H9 (cell line): ENCODE results near the gene PTPRK. TPM values are rescaled to one million over a fixed set of nuclear protein-coding genes. Genes with fewer than 3 reads are reported as not detected.

Experiments
- DNase-seq: peaks from one replicate; pipeline ENCODE4 v3.0.0-alpha.2; 2017
- H2AFZ ChIP-seq: one replicate; pipeline ENCODE4 v1.6.1; 2013; ENCODE audit warnings: mild to moderate bottlenecking, low read length, control low read depth, moderate library complexity
- H2AK5ac ChIP-seq: 2 replicates; pipeline ENCODE4 v1.6.1; 2013; ENCODE audit warnings: low read length, control low read depth, mixed read lengths; ENCODE audit not compliant: insufficient read length
- H2BK120ac ChIP-seq: one replicate; pipeline ENCODE4 v1.6.1; 2013; ENCODE audit warnings: low read depth, mild to moderate bottlenecking, low read length, control low read depth, inconsistent platforms; ENCODE audit not compliant: poor library complexity, severe bottlenecking
- H2BK12ac ChIP-seq: 2 replicates; pipeline ENCODE4 v1.6.1; 2013; ENCODE audit warnings: low read length, control low read depth, mixed read lengths, low read depth; ENCODE audit not compliant: insufficient read length
- H2BK15ac ChIP-seq: 2 replicates; pipeline ENCODE4 v1.6.1; 2013; ENCODE audit warnings: low read depth, low read length, control low read depth
- H2BK20ac ChIP-seq: one replicate; pipeline ENCODE4 v1.6.1; 2013; ENCODE audit warnings: low read depth, mild to moderate bottlenecking, low read length, control low read depth, inconsistent platforms; ENCODE audit not compliant: poor library complexity, severe bottlenecking
- H2BK5ac ChIP-seq: 2 replicates; pipeline ENCODE4 v1.6.1; 2013; ENCODE audit warnings: low read length, control low read depth, mixed read lengths; ENCODE audit not compliant: insufficient read length
- H3K14ac ChIP-seq: 2 replicates; pipeline ENCODE4 v1.6.1; 2013; ENCODE audit warnings: low read length, control low read depth; ENCODE audit not compliant: insufficient read depth
- H3K18ac ChIP-seq: 2 replicates; pipeline ENCODE4 v1.6.1; 2013; ENCODE audit warnings: low read depth, mild to moderate bottlenecking, mixed read lengths, low read length, control low read depth; ENCODE audit not compliant: insufficient read length
- H3K23ac ChIP-seq: 2 replicates; pipeline ENCODE4 v1.6.1; 2013; ENCODE audit warnings: low read length, control low read depth, mixed read lengths, low read depth; ENCODE audit not compliant: insufficient read length
- H3K23me2 ChIP-seq: 2 replicates; pipeline ENCODE4 v1.6.1; 2013; ENCODE audit warnings: low read depth, mild to moderate bottlenecking, mixed read lengths, low read length, control low read depth; ENCODE audit not compliant: insufficient read length, poor library complexity, severe bottlenecking
- H3K27ac ChIP-seq: 2 replicates; pipeline ENCODE4 v1.5.1; 2013; ENCODE audit warnings: low read length, control low read depth, mixed read lengths, low read depth; ENCODE audit not compliant: insufficient read length
- H3K27me3 ChIP-seq: 2 replicates; pipeline ENCODE4 v1.6.1; 2013; ENCODE audit warnings: low read length, control low read depth, inconsistent platforms; ENCODE audit not compliant: insufficient read depth
- H3K4ac ChIP-seq: 2 replicates; pipeline ENCODE4 v1.6.1; 2013; ENCODE audit warnings: low read depth, mild to moderate bottlenecking, control low read depth, inconsistent platforms, low read length, moderate library complexity
- H3K4me1 ChIP-seq: 2 replicates; pipeline ENCODE4 v1.6.1; 2013; ENCODE audit warnings: low read length, control low read depth, inconsistent platforms; ENCODE audit not compliant: insufficient read depth
- H3K4me2 ChIP-seq: 2 replicates; pipeline ENCODE4 v1.6.1; 2013; ENCODE audit warnings: low read length, control low read depth, mixed read lengths; ENCODE audit not compliant: insufficient read length, insufficient read depth
- H3K56ac ChIP-seq: 2 replicates; pipeline ENCODE4 v1.6.1; 2013; ENCODE audit warnings: low read depth, mild to moderate bottlenecking, mixed read lengths, low read length, control low read depth; ENCODE audit not compliant: insufficient read length
- H3K79me1 ChIP-seq: 2 replicates; pipeline ENCODE4 v1.6.1; 2013; ENCODE audit warnings: low read depth, mild to moderate bottlenecking, moderate library complexity, low read length, control low read depth, inconsistent platforms; ENCODE audit not compliant: insufficient read depth, poor library complexity, severe bottlenecking
- H3K79me2 ChIP-seq: 2 replicates; pipeline ENCODE4 v1.6.1; 2013; ENCODE audit warnings: low read length, control low read depth, inconsistent platforms; ENCODE audit not compliant: insufficient read depth
- H3K9ac ChIP-seq: 2 replicates; pipeline ENCODE4 v1.6.1; 2013; ENCODE audit warnings: low read length, control low read depth, mixed read lengths; ENCODE audit not compliant: insufficient read length; ENCODE audit errors: extremely low read depth
- H3K9me3 ChIP-seq: one replicate; pipeline ENCODE4 v1.6.1; 2013; ENCODE audit warnings: low read depth, low read length, inconsistent platforms; ENCODE audit not compliant: control insufficient read depth
- H3T11ph ChIP-seq: one replicate; pipeline ENCODE4 v1.6.1; 2013; ENCODE audit warnings: mild to moderate bottlenecking, low read length, control low read depth, inconsistent platforms
- H4K20me1 ChIP-seq: one replicate; pipeline ENCODE4 v1.6.1; 2013; ENCODE audit not compliant: control insufficient read depth, insufficient read length, insufficient read depth
- H4K5ac ChIP-seq: 2 replicates; pipeline ENCODE4 v1.6.1; 2013; ENCODE audit warnings: low read depth, mild to moderate bottlenecking, mixed read lengths, low read length, control low read depth; ENCODE audit not compliant: insufficient read length
- H4K8ac ChIP-seq: replicated peaks from 2 replicates; pipeline ENCODE4 v1.6.1; 2013; ENCODE audit warnings: low read length, control low read depth, mixed read lengths, low read depth; ENCODE audit not compliant: insufficient read length
- H4K91ac ChIP-seq: 2 replicates; pipeline ENCODE4 v1.6.1; 2013; ENCODE audit warnings: low read depth, mild to moderate bottlenecking, moderate library complexity, mixed read lengths, low read length, control low read depth; ENCODE audit not compliant: insufficient read length
- H3K27ac Mint-ChIP-seq, 3 experiments: 2 replicates in 2 of 3; 3 replicates in 1 of 3; pipeline ENCODE4 v1.8.0; 2020 to 2021; ENCODE audit warnings: mixed read lengths in 3 of 3, mild to moderate bottlenecking in 1 of 3, moderate library complexity in 1 of 3
- H3K27me3 Mint-ChIP-seq: 2 replicates; pipeline ENCODE4 v1.8.0; 2021; ENCODE audit warnings: low read depth, mild to moderate bottlenecking, moderate library complexity, mixed read lengths
- H3K36me3 Mint-ChIP-seq, 3 experiments: 2 replicates in 2 of 3; 3 replicates in 1 of 3; pipeline ENCODE4 v1.8.0; 2020 to 2021; ENCODE audit warnings: low read depth in 3 of 3, mixed read lengths in 3 of 3; ENCODE audit not compliant: insufficient read depth in 1 of 3
- H3K4me1 Mint-ChIP-seq, 2 experiments: 2 replicates each; pipeline ENCODE4 v1.8.0; 2020; ENCODE audit warnings: mixed read lengths in 2 of 2
- H3K4me3 Mint-ChIP-seq, 2 experiments: 2 replicates in 1 of 2; 3 replicates in 1 of 2; pipeline ENCODE4 v1.8.0; 2020 to 2021; ENCODE audit warnings: mild to moderate bottlenecking in 2 of 2, mixed read lengths in 2 of 2, moderate library complexity in 1 of 2
- H3K9me3 Mint-ChIP-seq, 2 experiments: 2 replicates in 1 of 2; 3 replicates in 1 of 2; pipeline ENCODE4 v1.8.0; 2020; ENCODE audit warnings: mild to moderate bottlenecking in 2 of 2, mixed read lengths in 2 of 2, moderate library complexity in 1 of 2
- total RNA-seq: library from RNA; stranded (reverse); gene quantifications from 2 replicates; pipeline ENCODE4 v1.2.1, GENCODE V29; 2021
- TF ChIP-seq, protein P1 (sequence below): fragments of 200-600 bp; sonication (generic); conservative IDR thresholded peaks from 3 replicates; pipeline ENCODE4 v1.8.0; 2021; ENCODE audit warnings: antibody characterized with exemption, mild to moderate bottlenecking

Gene PTPRK
- total RNA-seq, 1 experiment from 2014 or later, result 47.9 TPM

DNA sequence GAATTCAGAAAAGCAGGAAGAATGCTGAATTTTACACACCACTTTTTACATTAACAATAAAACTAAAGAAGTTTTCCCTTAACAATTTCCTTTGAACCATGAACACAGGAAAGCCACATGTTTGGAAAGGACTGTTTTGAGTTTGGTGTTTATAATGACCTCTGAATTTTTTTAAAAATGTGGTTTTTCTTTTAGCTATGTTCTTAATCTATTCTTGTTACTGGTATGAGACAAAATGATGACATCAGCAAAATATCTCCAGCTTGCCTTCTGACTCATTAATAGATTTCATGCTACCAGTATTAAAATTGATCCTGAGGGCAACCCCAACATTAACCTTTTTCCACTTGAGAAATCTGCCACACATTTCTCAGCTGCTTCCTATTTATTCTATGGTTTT, 402.0 kb downstream of the PTPRK start:
- Histone ChIP-seq H2AFZ (no peak overlapping the region), H2BK15ac (no peak overlapping the region), H2BK5ac (no peak overlapping the region), H4K20me1 (no peaks in the 10 kb centered on the region), H3K4me1 (no peaks in the 10 kb centered on the region), H3K9ac (no peak overlapping the region), H4K5ac (no peak overlapping the region), H3K4me2 (no peak overlapping the region), H3K23me2 (no peaks in the 10 kb centered on the region), H2BK120ac (no peak overlapping the region), H3K79me1 (no peaks in the 10 kb centered on the region), H3K4ac (no peak overlapping the region), H3K27ac (no peak overlapping the region), H3K9me3 (no peaks in the 10 kb centered on the region), H3K14ac (no peak overlapping the region), H3K18ac (no peak overlapping the region), H3T11ph (no peak overlapping the region), H3K79me2 (no peaks in the 10 kb centered on the region), H3K27me3 (no peaks in the 10 kb centered on the region), H4K91ac (no peak overlapping the region), H3K23ac (no peak overlapping the region), H4K8ac (no peak overlapping the region), H3K56ac (no peak overlapping the region), H2BK20ac (no peak overlapping the region), H2BK12ac (no peak overlapping the region), H2AK5ac (no peak overlapping the region)
- Mint-ChIP-seq H3K27ac (no peak overlapping the region), H3K9me3 (no peaks in the 10 kb centered on the region), H3K27me3 (no peaks in the 10 kb centered on the region), H3K36me3 (no peaks in the 10 kb centered on the region), H3K4me3 (no peak overlapping the region), H3K4me1 (no peaks in the 10 kb centered on the region)
- TF ChIP-seq, protein P1, sequence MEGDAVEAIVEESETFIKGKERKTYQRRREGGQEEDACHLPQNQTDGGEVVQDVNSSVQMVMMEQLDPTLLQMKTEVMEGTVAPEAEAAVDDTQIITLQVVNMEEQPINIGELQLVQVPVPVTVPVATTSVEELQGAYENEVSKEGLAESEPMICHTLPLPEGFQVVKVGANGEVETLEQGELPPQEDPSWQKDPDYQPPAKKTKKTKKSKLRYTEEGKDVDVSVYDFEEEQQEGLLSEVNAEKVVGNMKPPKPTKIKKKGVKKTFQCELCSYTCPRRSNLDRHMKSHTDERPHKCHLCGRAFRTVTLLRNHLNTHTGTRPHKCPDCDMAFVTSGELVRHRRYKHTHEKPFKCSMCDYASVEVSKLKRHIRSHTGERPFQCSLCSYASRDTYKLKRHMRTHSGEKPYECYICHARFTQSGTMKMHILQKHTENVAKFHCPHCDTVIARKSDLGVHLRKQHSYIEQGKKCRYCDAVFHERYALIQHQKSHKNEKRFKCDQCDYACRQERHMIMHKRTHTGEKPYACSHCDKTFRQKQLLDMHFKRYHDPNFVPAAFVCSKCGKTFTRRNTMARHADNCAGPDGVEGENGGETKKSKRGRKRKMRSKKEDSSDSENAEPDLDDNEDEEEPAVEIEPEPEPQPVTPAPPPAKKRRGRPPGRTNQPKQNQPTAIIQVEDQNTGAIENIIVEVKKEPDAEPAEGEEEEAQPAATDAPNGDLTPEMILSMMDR, result no peak
- no peak for DNase-seq
